Activated CD4-positive, alpha-beta T cell treated with anti-CD3 and anti-CD28 coated beads, Interleukin-2, amount 50 U/mL, for 48 hours (primary cell): ENCODE results near the gene OBP2A.

Experiments used
- DNase-seq, 2 experiments: peaks; one replicate each; pipeline ENCODE4 v3.0.0-alpha.2; 2020

The OBP2A gene

DNA sequence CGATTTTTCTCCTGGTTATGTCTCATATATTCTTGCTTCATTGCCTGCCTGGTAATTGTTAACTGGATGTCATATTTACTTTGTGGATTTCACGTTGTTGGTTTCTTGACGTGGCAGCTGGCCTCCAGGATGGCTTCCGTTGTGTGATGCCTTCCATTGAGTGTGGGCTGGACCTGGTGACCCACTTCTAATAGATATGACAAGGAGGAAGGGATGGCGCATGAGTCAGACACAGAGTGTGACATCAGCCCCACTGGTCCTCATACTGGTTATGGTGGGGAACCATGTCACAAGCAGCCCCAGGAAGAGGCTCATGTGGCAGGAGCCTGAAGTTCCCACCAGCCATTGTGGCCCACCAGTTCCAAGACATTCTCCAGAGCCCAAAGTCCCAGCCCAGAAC is 9.3 kb downstream of the OBP2A start:
- no peak for DNase-seq

DNA sequence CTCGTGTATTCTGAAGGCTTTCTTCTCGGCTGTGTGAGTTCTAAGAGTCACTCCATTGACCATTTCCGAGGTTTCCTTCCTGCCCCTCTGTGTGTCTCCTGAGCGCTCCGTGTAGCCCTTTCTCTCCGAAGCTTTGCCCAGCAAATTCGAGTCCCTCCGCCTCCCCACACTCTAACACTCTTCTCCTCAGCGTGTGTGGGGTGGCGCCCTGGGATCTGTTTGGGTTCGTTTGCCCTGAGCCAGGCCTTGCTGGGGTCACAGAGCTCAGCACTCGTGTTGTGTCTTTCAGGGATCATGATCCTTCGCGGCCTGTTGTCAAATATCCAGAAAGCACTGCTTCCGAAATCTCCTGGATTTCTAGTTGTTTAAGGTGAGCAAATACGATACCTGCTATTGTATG is 10.0 kb downstream of the OBP2A start:
- DNase-seq, result no peak

DNA sequence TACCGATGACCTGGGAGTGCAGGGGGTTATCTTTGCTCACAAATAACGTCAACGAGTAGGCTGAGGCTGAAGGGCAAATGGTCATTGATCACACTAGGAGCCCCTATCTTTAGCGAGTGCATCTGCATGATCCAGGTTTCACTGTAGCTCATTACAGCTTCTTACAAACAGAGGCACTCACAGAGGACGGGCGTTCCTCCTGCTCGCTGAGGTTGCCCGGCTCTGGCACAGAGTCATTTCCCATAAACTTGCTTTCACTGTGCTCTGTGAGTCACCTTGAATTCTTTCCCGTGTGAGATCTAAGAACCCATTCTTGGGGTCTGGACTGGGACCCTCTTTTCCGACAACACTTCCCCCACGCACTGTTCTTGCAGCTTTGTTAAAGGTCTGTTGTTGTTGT is 13.7 kb downstream of the OBP2A start:
- DNase-seq, result no peak

DNA sequence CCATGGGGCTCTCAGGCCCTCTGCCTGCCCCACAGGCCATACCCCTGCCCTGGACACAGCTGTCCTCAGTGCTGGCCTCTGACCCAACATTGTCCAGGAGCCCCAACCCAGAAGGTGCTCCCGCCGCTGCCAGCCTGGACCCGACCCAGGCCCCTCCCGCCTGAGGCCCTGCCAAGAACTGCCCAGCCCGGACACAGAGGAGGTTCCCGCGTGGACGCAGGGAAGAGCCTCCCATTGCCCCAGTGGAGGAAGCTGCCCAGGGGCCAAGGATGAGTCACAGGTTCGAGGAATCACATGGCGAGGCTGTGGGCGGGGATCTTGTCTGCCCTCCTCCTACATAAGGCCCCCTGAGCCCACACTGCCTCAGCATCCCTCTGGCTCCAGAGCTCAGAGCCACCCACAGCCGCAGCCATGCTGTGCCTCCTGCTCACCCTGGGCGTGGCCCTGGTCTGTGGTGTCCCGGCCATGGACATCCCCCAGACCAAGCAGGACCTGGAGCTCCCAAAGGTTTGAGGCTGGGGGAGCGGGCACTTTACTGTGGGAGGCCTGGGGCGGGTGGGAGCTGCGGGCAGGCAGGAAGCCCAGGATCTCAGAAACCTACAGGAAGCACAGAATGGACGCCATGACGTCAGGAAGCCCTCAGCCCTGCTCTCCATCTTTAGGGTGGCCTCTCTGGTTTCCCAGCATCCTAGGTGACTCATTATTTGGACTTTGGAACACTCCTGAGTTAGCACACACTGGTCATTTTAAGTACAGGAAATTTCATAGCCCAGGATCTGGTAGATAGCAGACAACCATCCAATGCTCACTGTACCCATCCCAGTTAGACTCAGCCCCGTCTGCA is 15.7 kb downstream of the OBP2A start, which contains the start of gene PAEP:
PAEP (plus strand) TSS at position 366 of the 844 bp plus-strand sequence.
- no peak for DNase-seq

DNA sequence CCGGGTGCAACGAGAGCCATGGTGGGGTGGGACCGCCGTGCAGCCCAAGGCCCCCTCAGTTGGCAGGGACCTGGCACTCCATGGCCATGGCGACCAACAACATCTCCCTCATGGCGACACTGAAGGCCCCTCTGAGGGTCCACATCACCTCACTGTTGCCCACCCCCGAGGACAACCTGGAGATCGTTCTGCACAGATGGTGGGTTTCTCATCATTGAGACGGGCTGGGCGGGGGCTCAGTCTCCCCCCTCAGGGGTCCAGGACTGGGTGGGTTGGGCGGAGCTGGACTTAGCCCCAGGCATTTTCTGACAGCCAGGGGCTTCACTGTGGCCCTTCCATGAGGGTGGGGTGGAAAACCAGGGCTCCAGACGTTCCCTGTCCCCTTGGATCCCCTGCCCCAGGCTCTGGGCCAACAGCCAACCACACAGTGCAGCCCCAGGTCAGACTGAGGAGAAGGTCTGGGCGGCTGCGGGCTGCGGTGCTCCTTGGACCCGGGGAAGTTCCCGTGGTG is 16.4 kb downstream of the OBP2A start:
- no peak for DNase-seq

DNA sequence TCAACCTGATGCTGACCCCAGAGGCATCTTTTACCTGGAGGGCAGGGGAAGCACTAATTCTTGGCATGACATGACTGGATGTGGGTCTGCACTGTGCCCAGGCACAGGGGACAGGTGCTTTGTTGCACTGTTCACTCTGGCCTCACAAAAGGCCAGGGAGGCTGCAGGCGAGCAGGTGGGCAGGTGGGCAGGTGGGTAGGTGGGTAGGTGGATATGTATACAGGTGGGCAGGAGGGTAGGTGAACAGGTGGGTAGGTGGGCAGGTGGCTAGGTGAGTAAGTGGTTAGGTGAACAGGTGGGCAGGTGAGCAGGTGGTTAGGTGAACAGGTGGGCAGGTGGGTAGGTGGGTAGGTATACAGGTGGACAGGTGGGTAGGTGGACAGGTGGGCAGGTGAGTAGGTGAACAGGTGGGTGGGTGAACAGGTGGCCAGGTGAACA is 17.1 kb downstream of the OBP2A start:
- no peak for DNase-seq

DNA sequence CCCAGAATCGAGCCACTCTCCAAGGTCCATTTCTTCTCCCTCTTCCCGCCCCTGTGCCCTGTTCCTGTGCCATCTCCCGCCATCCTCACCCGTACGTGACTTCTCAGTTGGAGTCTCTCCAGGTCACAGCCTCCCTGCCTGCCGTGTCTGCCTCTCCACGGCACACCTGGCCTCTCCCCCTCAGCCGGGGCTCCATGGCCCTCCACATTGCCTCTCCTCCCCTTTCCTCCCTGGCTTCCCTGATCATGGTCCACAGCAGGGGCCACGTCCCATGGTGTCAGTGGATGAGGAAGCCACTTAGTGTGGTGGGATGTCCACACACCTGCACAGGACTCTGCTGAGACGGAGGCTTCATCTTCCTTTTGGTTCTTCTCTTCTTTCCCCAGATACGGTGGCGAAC is 17.9 kb downstream of the OBP2A start:
- no peak for DNase-seq

DNA sequence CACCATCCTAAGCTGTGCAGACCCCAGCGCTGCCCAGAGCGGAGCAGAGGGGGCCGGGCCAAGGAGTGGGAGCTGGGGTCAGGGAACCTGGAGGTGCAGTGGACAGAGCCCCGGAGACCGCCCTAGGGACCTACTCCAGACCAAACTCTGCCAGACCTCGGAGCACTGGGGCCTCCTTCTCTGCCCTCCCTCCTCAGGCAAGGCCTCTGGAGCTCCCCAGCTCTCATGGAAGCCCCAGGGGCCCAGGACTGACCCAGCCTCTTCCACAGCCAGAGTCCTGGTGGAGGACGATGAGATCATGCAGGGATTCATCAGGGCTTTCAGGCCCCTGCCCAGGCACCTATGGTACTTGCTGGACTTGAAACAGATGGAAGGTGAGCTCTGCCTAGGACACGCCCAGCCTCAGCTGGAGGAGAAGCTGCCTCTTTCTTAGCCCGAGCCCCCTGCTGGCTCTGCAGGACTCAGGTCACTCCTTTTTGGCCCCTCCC is 19.3 kb downstream of the OBP2A start:
- DNase-seq, result no peak

DNA sequence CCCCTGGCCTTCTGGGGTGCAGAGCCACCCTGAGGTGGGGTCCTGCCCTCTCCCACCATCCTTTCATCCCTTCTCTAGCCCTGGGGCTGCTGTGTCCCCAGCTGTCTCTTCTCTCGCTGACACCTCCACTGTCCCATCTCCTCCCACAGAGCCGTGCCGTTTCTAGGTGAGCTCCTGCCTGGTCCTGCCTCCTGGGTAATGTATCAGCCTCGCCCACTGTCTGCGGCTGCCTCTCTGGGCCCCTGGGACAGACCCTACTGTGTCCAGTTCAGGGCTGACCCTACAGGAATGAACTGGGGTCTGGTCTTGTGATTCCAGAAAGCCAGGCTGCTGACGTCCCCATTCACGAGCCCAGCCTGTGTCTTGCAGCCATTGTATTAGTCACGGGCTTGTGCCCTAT is 19.7 kb downstream of the OBP2A start:
- DNase-seq, result no peak

DNA sequence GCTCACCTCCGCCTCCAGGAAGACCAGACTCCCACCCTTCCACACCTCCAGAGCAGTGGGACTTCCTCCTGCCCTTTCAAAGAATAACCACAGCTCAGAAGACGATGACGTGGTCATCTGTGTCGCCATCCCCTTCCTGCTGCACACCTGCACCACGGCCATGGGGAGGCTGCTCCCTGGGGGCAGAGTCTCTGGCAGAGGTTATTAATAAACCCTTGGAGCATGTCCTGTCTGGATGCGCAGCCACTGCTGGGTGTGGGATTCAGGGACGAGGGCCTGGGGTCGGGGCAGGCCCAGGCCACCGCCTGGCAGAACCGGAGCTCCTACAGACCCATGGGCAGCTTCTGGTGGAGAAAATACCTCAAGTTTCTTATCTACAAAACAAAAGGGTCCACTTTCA is 20.6 kb downstream of the OBP2A start:
- DNase-seq, result no peak

DNA sequence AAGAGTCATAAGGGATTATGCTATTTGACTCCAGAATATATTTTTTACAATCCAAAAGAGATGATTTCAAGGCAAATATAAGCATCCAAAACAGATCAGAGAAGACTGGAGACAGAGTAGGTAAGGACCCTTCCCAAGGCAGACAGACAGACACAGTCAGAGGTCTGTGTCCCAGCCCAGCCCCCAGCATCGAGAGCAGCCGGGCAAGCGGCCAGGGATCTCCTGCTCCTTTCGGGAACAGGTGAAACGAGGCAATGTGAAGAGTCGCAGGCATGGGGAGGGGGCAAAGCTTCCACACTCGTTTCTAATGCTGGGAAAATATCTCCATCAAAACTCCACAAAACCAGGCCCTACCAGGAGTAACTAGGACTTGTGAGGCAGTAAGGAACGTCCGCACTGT is 21.4 kb downstream of the OBP2A start:
- no peak for DNase-seq

DNA sequence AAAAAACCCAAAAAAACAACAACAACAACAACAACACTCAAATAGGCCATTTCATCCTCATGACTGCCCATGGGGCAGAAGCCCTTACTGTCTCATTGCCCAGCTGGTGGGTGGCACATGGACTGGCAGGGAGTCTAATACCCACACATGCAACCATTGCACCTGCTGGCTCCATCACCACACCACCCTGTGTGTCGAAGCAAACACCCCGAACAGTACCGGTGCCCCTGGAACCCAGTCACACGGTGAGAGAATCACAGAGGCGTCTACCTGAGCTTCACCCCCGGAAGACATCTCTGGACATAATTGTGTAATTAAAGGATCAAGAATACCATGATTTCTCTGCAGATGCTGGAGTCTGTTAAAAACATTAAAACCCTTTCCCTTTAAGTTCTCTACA is 22.1 kb downstream of the OBP2A start:
- no peak for DNase-seq

DNA sequence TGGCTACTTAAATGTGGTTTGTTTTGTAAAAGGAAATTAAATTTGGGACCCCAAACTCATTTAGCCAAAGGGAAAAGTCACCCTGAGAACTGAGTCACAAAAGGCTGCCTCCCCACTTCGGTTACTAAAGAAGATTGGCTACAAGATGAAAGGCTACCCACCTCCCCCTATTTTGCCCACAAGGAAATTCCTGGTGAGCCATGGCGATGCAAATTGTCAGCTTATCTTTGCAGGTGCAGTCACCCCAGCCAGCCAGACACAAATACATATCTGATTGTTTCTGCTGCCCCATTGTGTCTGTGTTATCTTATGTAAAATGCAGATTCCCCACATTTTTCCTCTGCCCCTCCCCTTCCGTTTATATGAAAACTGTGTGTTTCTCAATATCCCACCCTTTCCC is 24.5 kb downstream of the OBP2A start:
- no peak for DNase-seq

DNA sequence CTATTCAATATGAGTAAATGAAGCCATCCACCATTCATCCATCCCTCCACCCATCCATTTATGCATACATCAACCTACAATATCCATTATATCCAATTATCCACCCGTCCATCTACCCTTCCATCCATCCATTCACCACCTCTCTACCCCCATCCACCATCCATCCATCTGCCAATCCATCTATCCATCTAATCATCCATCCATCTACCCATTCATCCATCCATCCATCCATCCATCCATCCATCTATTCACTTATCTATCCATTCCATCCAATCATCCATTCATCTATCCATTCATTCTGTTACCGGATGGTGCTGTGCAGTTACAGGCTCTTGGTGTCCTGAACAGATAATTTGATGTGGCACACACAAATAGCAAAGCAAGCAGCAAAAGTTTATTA is 26.3 kb downstream of the OBP2A start:
- no peak for DNase-seq

DNA sequence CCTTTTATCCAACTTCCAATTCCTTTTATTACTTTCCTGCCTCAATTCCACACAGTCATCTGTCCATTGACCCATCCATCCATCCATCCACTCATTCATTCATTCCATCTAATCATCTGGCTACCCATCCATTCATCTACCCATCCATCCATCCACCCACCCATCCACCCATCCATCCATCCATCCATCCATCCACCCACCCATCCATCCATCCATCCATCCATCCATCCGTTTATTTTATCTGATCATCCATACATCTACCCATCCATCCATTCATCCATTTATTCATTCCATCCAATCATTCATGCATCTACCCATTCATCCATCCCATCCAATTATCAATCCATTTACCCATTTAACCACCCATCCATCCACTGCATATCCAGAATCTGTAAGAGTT is 27.2 kb downstream of the OBP2A start:
- no peak for DNase-seq

DNA sequence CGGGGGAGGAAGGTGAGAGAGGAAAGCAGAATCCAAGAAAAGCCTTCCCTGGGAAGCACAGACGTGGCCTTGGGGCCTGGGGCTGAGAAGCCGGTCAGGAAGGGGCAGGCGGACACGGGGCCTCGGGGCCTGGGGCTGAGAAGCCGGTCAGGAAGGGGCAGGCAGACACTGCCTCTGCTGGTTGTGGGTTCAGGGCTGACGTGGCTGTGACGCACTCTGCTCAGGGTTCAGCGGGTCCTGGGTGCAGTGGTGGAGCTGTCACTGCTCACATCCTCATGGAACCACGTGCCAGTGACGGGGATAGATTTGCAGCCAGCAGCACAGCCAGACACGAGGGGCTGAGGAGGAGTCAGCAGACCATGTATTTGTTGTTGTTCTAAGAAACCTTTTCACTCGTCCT is 28.4 kb downstream of the OBP2A start:
- DNase-seq, result no peak

DNA sequence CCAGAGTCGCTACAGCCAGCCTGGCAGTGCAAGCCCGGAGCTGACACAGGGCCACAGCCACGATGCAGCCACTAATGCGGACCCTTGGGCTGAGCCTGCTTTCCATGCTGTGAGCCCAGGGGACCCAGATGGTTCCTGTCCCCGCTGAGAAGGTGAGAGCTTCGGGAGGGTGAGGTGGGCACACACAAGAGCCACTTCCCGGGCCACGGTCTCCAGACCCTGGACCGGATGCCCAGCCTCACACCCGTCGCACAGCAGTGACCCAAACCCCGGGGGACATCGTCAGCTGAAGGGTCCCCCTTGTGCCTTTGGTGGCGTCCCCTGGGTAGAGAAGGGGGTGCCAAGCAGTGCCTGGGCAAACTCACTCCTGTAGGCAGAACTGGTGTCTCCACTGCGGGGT is 29.0 kb downstream of the OBP2A start:
- no peak for DNase-seq

DNA sequence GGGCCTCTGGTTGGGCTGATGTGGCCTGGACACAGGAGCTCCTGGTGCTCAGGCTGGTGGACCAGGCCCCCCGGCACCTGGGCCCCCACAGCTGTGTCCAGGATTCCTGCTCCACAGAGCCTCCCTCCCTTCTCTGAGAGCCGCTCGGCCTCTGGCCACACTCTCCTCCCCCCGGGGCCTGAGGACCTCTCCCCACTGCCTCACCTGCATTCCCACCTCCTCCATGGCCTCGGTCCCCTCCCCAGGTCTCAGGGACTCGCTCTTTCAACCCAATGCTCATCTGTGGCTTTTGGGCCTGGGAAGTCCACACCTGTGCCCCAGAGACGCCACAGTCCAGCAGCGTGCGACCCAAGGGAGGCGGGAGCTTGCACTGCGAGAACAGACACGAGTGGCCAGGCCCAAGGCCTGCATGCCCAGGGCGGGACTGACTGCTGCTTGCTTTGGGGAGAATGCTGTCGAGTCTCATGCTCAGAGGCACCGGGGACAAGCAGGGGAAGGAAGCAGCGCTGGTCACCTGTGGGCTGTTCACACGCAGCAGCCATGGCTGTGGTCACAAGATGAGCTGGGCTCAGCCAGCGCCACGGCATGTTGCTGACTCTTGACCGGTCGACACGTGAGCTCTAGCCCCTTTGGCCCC is 30.2 kb downstream of the OBP2A start:
- no peak for DNase-seq

DNA sequence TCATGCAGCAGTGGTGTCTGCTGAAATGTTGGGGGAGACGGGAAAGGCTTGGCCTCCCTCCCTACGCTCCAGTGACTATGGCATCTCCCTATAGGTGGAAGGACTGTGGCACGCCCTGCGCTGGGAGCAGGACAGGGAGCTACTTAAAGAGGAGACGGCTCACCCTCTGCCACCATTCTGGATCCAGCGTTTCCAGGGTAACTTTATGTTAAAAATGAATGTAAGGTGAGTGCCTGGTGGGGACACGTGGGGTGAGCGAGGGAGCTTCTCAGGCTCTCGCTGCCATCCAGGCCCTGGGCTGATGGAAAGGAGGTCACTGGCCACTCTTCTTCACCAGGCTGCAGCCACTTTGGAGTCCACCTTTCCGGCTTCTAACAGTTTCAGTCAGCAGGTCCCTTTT is 31.3 kb downstream of the OBP2A start:
- DNase-seq, result no peak

DNA sequence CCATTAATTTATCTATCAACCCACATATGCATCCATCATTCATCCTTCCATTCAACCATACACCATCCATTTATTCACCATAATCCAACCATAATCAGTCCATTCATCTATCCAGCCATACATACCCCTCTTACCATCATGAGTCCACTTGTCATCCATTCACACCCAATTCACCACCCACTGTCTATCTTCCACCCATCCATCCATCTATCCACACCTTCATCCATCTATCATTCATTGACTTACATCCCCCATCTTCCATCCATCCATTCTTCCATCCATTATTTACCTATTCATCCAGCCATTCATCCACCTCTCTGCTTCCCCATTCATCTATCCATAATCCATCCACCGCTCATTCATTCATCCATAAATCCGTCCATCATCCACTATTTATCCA is 33.4 kb downstream of the OBP2A start:
- no peak for DNase-seq

DNA sequence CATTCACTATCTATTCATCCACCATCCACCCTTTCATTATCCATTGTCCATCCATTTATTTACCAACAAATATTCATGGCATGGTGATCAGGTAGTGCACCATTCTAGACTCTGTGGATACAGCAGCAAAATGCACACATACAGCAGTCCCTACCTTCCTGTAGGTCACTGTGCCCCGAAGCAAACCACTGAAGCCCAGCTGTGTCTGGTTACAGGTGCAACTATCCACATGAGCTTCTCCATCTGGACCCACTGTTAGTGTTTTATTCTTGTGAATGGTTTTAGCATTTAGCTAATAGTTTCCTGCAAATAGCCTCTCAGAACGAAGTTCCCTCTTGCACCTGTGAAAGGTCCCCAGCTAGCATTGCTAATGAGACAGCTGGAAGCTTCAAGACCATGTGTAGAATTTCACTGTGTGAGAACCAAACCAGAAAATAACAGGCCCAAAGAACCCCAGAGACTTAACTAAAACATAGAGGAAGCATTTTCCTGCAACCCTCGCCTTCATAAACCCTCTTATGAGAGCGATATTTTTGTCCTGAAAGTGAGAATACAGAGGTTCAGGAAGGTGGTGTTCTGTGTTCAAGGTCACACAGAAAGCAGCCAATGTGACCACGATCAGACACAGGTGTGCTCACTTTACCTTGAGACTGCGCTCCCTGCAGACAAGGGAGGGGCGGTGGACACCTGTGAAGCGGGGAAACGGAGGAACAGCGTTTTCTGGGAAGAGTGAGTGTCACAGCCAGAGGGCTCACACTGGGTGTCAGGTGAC is 34.1 kb downstream of the OBP2A start:
- DNase-seq, result no peak

DNA sequence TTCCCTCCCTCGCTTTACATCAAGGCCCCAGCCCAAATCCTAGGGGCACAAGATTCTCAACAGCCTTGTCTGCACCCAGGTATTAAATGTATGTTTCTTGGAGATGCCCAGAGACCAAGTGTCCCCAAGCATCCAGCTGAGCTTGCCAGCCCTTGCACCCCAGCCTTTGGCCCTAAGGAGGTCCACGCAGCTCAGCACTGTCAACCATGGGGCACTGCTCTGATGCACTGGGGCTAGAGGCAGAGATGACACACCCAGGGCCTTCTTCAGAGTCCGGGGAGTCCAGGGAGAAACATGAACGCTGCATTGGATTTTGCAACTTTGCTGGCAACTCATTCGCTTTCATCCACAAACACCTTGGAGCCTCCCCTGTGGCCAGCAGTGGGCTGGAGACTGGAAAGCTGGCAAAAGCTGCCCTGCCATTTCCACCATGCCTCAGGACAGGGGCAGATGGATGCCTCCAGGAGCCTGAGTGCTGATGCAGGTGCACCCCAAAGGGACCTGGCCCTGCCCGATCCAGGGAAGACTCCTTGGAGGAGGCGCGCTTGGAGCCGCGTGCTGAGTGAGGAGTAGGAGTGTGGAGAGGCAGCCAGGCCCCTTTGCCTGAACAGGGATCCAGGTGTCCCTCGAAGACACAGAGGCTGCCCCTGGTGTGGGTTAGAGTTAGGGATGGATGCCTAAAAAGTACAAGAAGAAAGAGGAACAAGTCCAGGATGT is 34.9 kb downstream of the OBP2A start:
- no peak for DNase-seq
